ENCODE results near the gene PTOV1. TPM values are rescaled to one million over a fixed set of nuclear protein-coding genes. Genes with fewer than 3 reads are reported as not detected.

PTOV1 gene
- total RNA-seq (2021) = 296 to 316 TPM (median 306 TPM) in 3 replicates
- percentile 72 among the genes with signal in this experiment for Bru-seq, nascent RNA
- long read RNA-seq, experiment 1, transcript PTOV1-220 (13 exons, 1,587 nt) = minor isoform, 48 of 463 reads
- long read RNA-seq, experiment 1, transcript PTOV1-210 (13 exons, 1,438 nt) = minor isoform, 25 of 463 reads
- long read RNA-seq, experiment 1, transcript PTOV1-212 (13 exons, 1,577 nt) = major isoform, 273 of 463 reads
- long read RNA-seq, experiment 1, partial matches to known transcripts = 26 of 463 reads
- long read RNA-seq, experiment 1, other reads (novel, unspliced or antisense) = 85 of 463 reads
- long read RNA-seq, experiment 2, transcript PTOV1-210 (13 exons, 1,438 nt) = minor isoform, 9 of 333 reads
- long read RNA-seq, experiment 2, transcript PTOV1-209 (8 exons, 1,716 nt) = minor isoform, 8 of 333 reads
- long read RNA-seq, experiment 2, transcript PTOV1-212 (13 exons, 1,577 nt) = major isoform, 134 of 333 reads
- long read RNA-seq, experiment 2, transcript PTOV1-220 (13 exons, 1,587 nt) = minor isoform, 21 of 333 reads
- long read RNA-seq, experiment 2, partial matches to known transcripts = 66 of 333 reads
- long read RNA-seq, experiment 2, other reads (novel, unspliced or antisense) = 93 of 333 reads
- long read RNA-seq, experiment 3, partial matches to known transcripts = 18 of 43 reads
- long read RNA-seq, experiment 3, other reads (novel, unspliced or antisense) = 18 of 43 reads

DNA sequence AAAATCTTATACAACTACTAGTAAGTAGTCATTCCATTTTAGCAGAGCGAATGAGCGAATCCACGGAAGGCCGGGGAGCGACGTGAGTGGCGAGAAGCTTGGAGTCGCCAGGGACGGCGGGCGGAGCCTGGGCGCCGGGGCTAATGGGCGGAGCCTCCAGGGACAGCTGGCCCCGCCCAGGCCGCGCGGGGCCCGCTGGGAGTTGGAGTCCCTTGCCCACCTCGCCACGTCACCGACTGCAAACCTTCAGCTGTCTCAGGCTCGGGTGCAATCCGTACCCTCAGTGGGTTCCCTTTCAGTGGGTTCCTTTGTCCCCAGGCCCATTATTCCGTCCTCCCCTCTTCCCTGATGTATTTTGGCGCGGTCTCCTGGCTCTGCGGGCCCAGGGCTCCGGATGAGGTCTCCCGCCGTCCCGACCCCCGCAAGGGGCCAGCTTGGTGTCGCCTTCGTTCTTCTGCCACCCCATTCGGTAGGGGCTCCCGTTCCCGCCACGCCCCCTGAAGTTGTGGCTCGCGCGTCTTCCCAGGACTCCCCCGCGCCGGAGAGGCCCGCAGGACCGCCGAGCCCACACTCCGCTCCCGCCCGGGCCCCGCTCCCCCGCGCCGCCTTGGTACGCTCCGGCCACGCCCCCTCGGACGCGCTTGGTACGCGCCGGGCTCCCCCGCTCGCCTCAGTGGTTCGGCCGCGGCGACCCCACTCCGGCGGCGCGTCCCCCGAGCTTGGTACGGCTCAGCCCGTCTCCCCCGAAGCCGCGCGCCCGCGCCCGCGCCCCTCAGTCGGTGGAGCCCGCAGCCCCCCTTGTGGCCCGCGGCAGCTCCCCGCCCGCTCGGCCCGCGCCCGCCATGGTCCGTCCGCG is at the start of gene PTOV1:
PTOV1 (plus strand) TSS at position 673 of the 856 bp plus-strand sequence.
- H3K9me3 Mint-ChIP-seq = peaks cover 10% of the 10 kb centered on the region
- peaks cover 22% of the 10 kb centered on the region for H3K4me1 Mint-ChIP-seq
- peak; percentile 88 for DNase-seq (ENCODE audit: low spot score)
- TF ChIP-seq CREB1 (CRISPR knock-in tag; IDR thresholded peaks at IDR 0.05) (0 out of 2 replicates have a peak, but pooled peaks have one; percentile 17), ZNF671 (CRISPR knock-in tag; IDR thresholded peaks at IDR 0.05) (no peak), CREM (CRISPR knock-in tag; IDR thresholded peaks at IDR 0.05) (peak; percentile 91; the same call in 1 of the 2 replicates), EMX1 (CRISPR knock-in tag; IDR thresholded peaks at IDR 0.05) (0 out of 2 replicates have a peak, but pooled peaks have one; percentile 26), FOXK1 (CRISPR knock-in tag; IDR thresholded peaks at IDR 0.05) (peak; percentile 17; the same call in 1 of the 2 replicates), TCF7 (CRISPR knock-in tag; IDR thresholded peaks at IDR 0.05; ENCODE audit: low read depth) (peak; percentile 66; the same call in 1 of the 2 replicates), ZNF219 (CRISPR knock-in tag; IDR thresholded peaks at IDR 0.05; ENCODE audit: borderline replicate concordance) (no peak), FOXP1 (CRISPR knock-in tag; IDR thresholded peaks at IDR 0.05; ENCODE audit: borderline replicate concordance) (peak; percentile 52; the same call in 1 of the 2 replicates), JUN (CRISPR knock-in tag; IDR thresholded peaks at IDR 0.05) (peak; percentile 34; the same call in 1 of the 2 replicates), MYBL2 (CRISPR knock-in tag; IDR thresholded peaks at IDR 0.05) (0 out of 2 replicates have a peak, but pooled peaks have one; percentile 26), ZNF423 (CRISPR knock-in tag; IDR thresholded peaks at IDR 0.05) (peak; percentile 41; the same call in 1 of the 2 replicates), SP1 (CRISPR knock-in tag; conservative IDR thresholded peaks at IDR 0.05) (peak; percentile 98), NFE2L1 (CRISPR knock-in tag; IDR thresholded peaks at IDR 0.05) (peak; percentile 18; the same call in 1 of the 2 replicates), ZNF317 (CRISPR knock-in tag; IDR thresholded peaks at IDR 0.05; ENCODE audit: borderline replicate concordance, low read depth) (no peak), NFYB (CRISPR knock-in tag; conservative IDR thresholded peaks at IDR 0.05; ENCODE audit: low read depth) (0 out of 2 replicates have a peak, but pooled peaks have one; percentile 12)
- TF ChIP-seq, protein P1, sequence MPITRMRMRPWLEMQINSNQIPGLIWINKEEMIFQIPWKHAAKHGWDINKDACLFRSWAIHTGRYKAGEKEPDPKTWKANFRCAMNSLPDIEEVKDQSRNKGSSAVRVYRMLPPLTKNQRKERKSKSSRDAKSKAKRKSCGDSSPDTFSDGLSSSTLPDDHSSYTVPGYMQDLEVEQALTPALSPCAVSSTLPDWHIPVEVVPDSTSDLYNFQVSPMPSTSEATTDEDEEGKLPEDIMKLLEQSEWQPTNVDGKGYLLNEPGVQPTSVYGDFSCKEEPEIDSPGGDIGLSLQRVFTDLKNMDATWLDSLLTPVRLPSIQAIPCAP (CRISPR knock-in tag; IDR thresholded peaks at IDR 0.05) = 0 out of 2 replicates have a peak, but pooled peaks have one; percentile 7
- TF ChIP-seq, protein P2, sequence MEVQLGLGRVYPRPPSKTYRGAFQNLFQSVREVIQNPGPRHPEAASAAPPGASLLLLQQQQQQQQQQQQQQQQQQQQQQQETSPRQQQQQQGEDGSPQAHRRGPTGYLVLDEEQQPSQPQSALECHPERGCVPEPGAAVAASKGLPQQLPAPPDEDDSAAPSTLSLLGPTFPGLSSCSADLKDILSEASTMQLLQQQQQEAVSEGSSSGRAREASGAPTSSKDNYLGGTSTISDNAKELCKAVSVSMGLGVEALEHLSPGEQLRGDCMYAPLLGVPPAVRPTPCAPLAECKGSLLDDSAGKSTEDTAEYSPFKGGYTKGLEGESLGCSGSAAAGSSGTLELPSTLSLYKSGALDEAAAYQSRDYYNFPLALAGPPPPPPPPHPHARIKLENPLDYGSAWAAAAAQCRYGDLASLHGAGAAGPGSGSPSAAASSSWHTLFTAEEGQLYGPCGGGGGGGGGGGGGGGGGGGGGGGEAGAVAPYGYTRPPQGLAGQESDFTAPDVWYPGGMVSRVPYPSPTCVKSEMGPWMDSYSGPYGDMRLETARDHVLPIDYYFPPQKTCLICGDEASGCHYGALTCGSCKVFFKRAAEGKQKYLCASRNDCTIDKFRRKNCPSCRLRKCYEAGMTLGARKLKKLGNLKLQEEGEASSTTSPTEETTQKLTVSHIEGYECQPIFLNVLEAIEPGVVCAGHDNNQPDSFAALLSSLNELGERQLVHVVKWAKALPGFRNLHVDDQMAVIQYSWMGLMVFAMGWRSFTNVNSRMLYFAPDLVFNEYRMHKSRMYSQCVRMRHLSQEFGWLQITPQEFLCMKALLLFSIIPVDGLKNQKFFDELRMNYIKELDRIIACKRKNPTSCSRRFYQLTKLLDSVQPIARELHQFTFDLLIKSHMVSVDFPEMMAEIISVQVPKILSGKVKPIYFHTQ (CRISPR knock-in tag; IDR thresholded peaks at IDR 0.05) = no peak
- TF ChIP-seq, protein P3, sequence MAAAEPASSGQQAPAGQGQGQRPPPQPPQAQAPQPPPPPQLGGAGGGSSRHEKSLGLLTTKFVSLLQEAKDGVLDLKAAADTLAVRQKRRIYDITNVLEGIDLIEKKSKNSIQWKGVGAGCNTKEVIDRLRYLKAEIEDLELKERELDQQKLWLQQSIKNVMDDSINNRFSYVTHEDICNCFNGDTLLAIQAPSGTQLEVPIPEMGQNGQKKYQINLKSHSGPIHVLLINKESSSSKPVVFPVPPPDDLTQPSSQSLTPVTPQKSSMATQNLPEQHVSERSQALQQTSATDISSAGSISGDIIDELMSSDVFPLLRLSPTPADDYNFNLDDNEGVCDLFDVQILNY (CRISPR knock-in tag; IDR thresholded peaks at IDR 0.05) = peak; percentile 73; the same call in 1 of the 2 replicates
- TF ChIP-seq, protein P4, sequence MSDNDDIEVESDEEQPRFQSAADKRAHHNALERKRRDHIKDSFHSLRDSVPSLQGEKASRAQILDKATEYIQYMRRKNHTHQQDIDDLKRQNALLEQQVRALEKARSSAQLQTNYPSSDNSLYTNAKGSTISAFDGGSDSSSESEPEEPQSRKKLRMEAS (CRISPR knock-in tag; IDR thresholded peaks at IDR 0.05) = peak; percentile 40
- TF ChIP-seq, protein P5, sequence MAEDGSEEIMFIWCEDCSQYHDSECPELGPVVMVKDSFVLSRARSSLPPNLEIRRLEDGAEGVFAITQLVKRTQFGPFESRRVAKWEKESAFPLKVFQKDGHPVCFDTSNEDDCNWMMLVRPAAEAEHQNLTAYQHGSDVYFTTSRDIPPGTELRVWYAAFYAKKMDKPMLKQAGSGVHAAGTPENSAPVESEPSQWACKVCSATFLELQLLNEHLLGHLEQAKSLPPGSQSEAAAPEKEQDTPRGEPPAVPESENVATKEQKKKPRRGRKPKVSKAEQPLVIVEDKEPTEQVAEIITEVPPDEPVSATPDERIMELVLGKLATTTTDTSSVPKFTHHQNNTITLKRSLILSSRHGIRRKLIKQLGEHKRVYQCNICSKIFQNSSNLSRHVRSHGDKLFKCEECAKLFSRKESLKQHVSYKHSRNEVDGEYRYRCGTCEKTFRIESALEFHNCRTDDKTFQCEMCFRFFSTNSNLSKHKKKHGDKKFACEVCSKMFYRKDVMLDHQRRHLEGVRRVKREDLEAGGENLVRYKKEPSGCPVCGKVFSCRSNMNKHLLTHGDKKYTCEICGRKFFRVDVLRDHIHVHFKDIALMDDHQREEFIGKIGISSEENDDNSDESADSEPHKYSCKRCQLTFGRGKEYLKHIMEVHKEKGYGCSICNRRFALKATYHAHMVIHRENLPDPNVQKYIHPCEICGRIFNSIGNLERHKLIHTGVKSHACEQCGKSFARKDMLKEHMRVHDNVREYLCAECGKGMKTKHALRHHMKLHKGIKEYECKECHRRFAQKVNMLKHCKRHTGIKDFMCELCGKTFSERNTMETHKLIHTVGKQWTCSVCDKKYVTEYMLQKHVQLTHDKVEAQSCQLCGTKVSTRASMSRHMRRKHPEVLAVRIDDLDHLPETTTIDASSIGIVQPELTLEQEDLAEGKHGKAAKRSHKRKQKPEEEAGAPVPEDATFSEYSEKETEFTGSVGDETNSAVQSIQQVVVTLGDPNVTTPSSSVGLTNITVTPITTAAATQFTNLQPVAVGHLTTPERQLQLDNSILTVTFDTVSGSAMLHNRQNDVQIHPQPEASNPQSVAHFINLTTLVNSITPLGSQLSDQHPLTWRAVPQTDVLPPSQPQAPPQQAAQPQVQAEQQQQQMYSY (CRISPR knock-in tag; IDR thresholded peaks at IDR 0.05) = no peak
- peaks cover 27% of the 10 kb centered on the region for H3K36me3 Mint-ChIP-seq
- H3K27me3 Mint-ChIP-seq (ENCODE audit: low read depth) = peaks cover 3% of the 10 kb centered on the region; the same call in 1 of the 2 replicates
- peak within 1 kb of the TSS; percentile 86 for H3K4me3 Mint-ChIP-seq
- ChIA-PET CTCF (interaction anchor here (0.6 to 2.5 kb wide), 13 partner anchors 8 to 280 kb away, joined by 3 to 22 read pairs (median 3); partner anchors contain the start of gene FUZ), POLR2A (interaction anchor here (0.5 to 2.6 kb wide), 10 partner anchors 11 to 104 kb away, joined by 3 to 13 read pairs (median 6); partner anchors contain the start of genes AKT1S1, AP2A1, FUZ and TBC1D17)
- H3K27ac Mint-ChIP-seq = peak within 1 kb of the TSS; percentile 95
- ATAC-seq = peak; percentile 81

All from WTC11 (cell line).